ENCODE measurements around the gene ANGPTL2. TPM values are rescaled to one million over a fixed set of nuclear protein-coding genes. Genes with fewer than 3 reads are reported as not detected.
A peak's percentile ranks its signal among the peaks of the same experiment; 100 is the strongest.
"Not testable (repeated sequence)": the region's sequence is repeated elsewhere in the genome, so short reads cannot be mapped to it uniquely, and the experiment has no call there.

The ANGPTL2 gene, protein sequence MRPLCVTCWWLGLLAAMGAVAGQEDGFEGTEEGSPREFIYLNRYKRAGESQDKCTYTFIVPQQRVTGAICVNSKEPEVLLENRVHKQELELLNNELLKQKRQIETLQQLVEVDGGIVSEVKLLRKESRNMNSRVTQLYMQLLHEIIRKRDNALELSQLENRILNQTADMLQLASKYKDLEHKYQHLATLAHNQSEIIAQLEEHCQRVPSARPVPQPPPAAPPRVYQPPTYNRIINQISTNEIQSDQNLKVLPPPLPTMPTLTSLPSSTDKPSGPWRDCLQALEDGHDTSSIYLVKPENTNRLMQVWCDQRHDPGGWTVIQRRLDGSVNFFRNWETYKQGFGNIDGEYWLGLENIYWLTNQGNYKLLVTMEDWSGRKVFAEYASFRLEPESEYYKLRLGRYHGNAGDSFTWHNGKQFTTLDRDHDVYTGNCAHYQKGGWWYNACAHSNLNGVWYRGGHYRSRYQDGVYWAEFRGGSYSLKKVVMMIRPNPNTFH
- total RNA-seq (37.7 TPM), polyA plus RNA-seq (94.6 TPM)

DNA sequence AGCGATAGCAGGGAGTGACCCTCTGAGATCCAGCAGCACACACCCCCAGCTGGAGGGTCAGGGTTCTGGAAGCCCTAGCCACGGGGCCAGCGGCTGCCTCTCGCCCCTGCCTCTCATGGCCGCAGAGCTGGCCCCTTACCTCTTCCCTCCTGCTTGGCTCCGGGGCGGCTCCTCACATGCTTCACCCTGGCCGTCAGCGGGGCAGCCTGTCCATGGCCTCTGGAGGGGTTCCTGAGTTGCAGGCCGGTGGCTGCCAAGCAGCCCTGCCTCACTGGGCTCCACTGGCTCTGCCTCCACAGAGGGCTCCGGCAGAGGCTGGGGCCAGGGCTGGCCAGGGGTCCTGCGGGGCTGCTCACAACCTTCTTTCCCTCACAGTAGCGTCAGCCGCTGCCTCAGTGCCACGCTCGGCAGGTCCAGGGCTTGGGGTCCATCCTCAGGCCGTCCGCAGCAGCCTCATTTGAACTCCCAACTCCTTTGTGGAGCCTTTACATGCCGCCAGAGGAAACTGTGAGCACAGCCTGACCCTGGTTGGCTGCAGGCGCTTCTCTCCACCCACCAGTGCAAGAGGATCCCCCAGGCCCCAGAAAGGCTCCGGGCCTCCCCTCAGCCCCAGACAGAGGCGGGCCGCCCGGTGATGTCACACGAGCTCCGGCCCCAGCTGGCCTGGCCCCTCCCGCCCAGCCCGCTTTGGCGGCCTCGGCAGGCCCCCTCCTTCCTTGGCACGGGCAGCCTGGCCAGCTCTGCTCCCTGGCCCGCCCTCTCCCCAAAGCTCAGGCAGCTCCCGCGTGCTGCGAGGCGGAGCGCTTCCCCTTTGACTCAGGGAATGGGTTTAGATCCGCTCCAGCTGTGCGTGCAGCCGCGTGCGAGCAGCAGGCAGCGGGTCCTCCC lies at the start of gene ANGPTL2:
TSS of gene ANGPTL2 (minus strand) at position 460 of the 888 bp plus-strand sequence. CDS start 13,904 bp downstream, outside the sequence.
- Histone ChIP-seq H3K27ac (ENCODE audit: low read depth) (peak within 1 kb of the TSS; percentile 81), H3K4me3 (ENCODE audit: low read depth, low read length) (peak within 1 kb of the TSS; percentile 35), H3K4me1 (ENCODE audit: insufficient read depth) (no peaks in the 10 kb centered on the region), H3K36me3 (ENCODE audit: insufficient read depth) (no peaks in the 10 kb centered on the region)
- DNase-seq (ENCODE audit: extremely low spot score): peak; percentile 77
- 5% methylated on average over 43 of the region's 43 CpGs for WGBS

DNA sequence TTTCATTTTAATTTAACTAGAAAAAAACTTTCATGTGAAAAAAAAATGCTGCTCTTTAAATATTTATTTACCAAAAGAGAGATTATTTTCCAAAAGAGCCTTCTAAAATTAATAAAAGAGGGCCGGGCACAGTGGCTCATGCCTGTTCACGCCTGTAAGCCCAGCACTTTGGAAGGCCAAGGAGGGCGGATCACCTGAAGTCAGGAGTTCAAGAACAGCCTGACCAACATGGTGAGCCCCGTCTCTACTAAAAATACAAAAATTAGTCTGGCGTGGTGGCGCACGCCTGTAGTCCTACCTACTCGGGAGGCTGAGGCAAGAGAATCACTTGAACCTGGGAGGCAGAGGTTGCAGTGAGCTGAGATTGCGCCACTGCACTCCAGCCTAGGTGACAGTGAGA lies 48.9 kb upstream of the ANGPTL2 start:
- not testable (repeated sequence) for H3K36me3 ChIP-seq (ENCODE audit: insufficient read depth); H3K27ac ChIP-seq (ENCODE audit: low read depth); DNase-seq (ENCODE audit: extremely low spot score); H3K4me3 ChIP-seq (ENCODE audit: low read depth, low read length); H3K4me1 ChIP-seq (ENCODE audit: insufficient read depth)
- WGBS: 98% methylated on average over 9 of the region's 9 CpGs

DNA sequence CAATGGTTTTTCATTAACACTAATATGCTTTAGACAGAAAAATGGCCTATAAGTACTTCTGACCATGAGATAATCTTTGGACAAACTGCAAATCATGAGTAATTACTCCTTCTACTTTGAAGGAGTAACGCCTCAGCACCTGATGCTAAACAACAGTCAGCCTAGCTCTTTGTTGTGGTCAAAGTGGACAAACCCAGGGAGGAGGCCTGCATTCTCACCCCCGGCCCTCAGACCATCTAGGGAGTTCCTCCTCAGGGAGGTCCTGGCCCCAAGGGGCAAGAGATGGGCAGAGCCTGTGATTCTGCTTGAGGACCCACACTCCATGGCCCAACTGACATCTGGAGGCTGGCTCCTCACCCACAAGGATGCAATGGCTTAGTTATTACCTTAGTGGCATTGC lies 48.2 kb upstream of the ANGPTL2 start:
- DNase-seq (ENCODE audit: extremely low spot score): no peak
- Histone ChIP-seq H3K36me3 (ENCODE audit: insufficient read depth) (no peaks in the 10 kb centered on the region), H3K4me1 (ENCODE audit: insufficient read depth) (no peaks in the 10 kb centered on the region), H3K4me3 (ENCODE audit: low read depth, low read length) (no peak overlapping the region), H3K27ac (ENCODE audit: low read depth) (no peak overlapping the region)
- 92% methylated on average over 2 of the region's 2 CpGs for WGBS

DNA sequence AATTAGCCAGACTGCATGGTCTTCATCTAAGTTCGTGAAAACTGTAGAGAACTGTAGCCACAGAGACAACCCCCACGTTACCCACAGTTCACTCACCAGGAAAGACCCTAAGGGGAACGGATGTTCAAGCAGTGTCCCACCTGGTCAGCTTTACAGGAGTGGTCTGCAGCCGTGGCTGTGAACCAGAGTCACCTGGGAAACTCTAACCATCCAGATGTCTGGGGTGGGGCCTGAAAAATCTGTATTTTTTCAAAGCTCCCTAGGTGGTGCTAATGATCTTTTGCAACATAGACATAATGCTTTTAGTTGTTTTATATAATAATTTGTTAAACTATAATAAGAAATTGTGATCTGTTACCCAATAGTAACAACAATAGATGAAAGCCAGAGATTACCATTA lies 47.7 kb upstream of the ANGPTL2 start:
- WGBS: 83% methylated on average over 4 of the region's 4 CpGs
- no peak for DNase-seq (ENCODE audit: extremely low spot score)
- Histone ChIP-seq H3K36me3 (ENCODE audit: insufficient read depth) (no peaks in the 10 kb centered on the region), H3K4me3 (ENCODE audit: low read depth, low read length) (no peak overlapping the region), H3K4me1 (ENCODE audit: insufficient read depth) (no peaks in the 10 kb centered on the region), H3K27ac (ENCODE audit: low read depth) (no peak overlapping the region)

DNA sequence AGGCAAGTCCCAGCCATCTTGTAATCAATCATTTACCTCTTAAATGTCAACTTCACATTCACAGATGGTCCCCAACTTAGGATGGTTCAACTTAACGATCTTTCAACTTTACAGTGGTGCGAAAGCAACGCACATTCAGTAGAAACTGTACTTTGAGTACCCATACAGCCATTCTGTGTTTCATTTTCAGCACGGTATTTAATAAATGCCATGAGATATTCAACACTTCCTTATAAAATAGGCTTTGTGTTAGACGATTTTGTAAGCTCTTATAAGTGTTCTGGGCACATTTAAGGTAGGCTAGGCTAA lies 47.1 kb upstream of the ANGPTL2 start:
- H3K36me3 ChIP-seq (ENCODE audit: insufficient read depth): no peaks in the 10 kb centered on the region
- no peak for DNase-seq (ENCODE audit: extremely low spot score)
- H3K4me1 ChIP-seq (ENCODE audit: insufficient read depth): no peaks in the 10 kb centered on the region
- H3K4me3 ChIP-seq (ENCODE audit: low read depth, low read length): no peak overlapping the region
- H3K27ac ChIP-seq (ENCODE audit: low read depth): no peak overlapping the region
- 55% methylated on average over 5 of the region's 5 CpGs for WGBS

- H3K4me3 ChIP-seq (ENCODE audit: low read depth, low read length): no peak overlapping the region
- no peak overlapping the region for H3K27ac ChIP-seq (ENCODE audit: low read depth)
- H3K4me1 ChIP-seq (ENCODE audit: insufficient read depth): no peaks in the 10 kb centered on the region
- no peak for DNase-seq (ENCODE audit: extremely low spot score)
- 90% methylated on average over 10 of the region's 10 CpGs for WGBS
- no peaks in the 10 kb centered on the region for H3K36me3 ChIP-seq (ENCODE audit: insufficient read depth)
Measured at GRCh38 chr9:127168756-127169574, 46.5 kb upstream of the ANGPTL2 start.

- DNase-seq (ENCODE audit: extremely low spot score): no peak
- Histone ChIP-seq H3K36me3 (ENCODE audit: insufficient read depth) (no peaks in the 10 kb centered on the region), H3K27ac (ENCODE audit: low read depth) (no peak overlapping the region), H3K4me3 (ENCODE audit: low read depth, low read length) (no peak overlapping the region), H3K4me1 (ENCODE audit: insufficient read depth) (no peaks in the 10 kb centered on the region)
- WGBS: 96% methylated on average over 11 of the region's 11 CpGs
Measured at GRCh38 chr9:127167560-127168326, 45.3 kb upstream of the ANGPTL2 start.

- 89% methylated on average over 12 of the region's 12 CpGs for WGBS
- Histone ChIP-seq H3K36me3 (ENCODE audit: insufficient read depth) (no peaks in the 10 kb centered on the region), H3K4me3 (ENCODE audit: low read depth, low read length) (no peak overlapping the region), H3K4me1 (ENCODE audit: insufficient read depth) (no peaks in the 10 kb centered on the region), H3K27ac (ENCODE audit: low read depth) (no peak overlapping the region)
- DNase-seq (ENCODE audit: extremely low spot score): no peak
Measured at GRCh38 chr9:127166651-127167524, 44.5 kb upstream of the ANGPTL2 start.

- no peaks in the 10 kb centered on the region for H3K36me3 ChIP-seq (ENCODE audit: insufficient read depth)
- 91% methylated on average over 5 of the region's 5 CpGs for WGBS
- no peaks in the 10 kb centered on the region for H3K4me1 ChIP-seq (ENCODE audit: insufficient read depth)
- DNase-seq (ENCODE audit: extremely low spot score): no peak
- H3K4me3 ChIP-seq (ENCODE audit: low read depth, low read length): no peak overlapping the region
- H3K27ac ChIP-seq (ENCODE audit: low read depth): no peak overlapping the region
Measured at GRCh38 chr9:127166111-127166510, 43.7 kb upstream of the ANGPTL2 start.

- 83% methylated on average over 4 of the region's 4 CpGs for WGBS
- H3K4me3 ChIP-seq (ENCODE audit: low read depth, low read length): no peak overlapping the region
- H3K36me3 ChIP-seq (ENCODE audit: insufficient read depth): no peaks in the 10 kb centered on the region
- H3K27ac ChIP-seq (ENCODE audit: low read depth): no peak overlapping the region
- DNase-seq (ENCODE audit: extremely low spot score): no peak
- no peaks in the 10 kb centered on the region for H3K4me1 ChIP-seq (ENCODE audit: insufficient read depth)
Measured at GRCh38 chr9:127165116-127165515, 42.7 kb upstream of the ANGPTL2 start.

GRCh38 chr9:127163409-127163808 lies 41.0 kb upstream of the ANGPTL2 start:
- DNase-seq (ENCODE audit: extremely low spot score): no peak
- 59% methylated on average over 2 of the region's 2 CpGs for WGBS
- no peaks in the 10 kb centered on the region for H3K36me3 ChIP-seq (ENCODE audit: insufficient read depth)
- H3K4me1 ChIP-seq (ENCODE audit: insufficient read depth): no peaks in the 10 kb centered on the region
- no peak overlapping the region for H3K27ac ChIP-seq (ENCODE audit: low read depth)
- H3K4me3 ChIP-seq (ENCODE audit: low read depth, low read length): no peak overlapping the region

DNA sequence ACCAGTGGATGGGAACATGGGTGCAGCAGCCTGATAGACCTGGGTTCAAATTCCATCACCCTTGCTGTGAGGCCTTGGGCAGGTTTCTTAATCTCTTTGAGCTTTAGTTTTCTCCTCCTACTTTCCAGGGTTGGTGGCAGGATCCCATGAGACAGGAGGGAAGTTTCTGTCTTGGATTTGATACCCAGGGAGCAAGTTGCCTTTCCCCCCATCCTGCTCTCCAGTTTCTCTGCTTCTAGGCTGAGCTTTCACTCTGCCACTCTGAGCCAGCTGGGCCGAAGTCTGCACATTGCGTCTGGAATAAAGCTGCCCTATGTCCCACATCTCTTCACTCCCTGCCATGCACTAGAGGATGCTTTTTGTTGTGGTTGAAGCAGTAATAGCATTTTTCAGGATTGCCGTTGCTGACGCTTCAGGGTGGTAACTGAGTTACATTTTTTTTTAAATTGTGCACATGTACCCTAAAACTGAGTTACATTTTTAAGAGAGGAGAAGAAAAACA lies 40.5 kb upstream of the ANGPTL2 start:
- WGBS: 85% methylated on average over 4 of the region's 4 CpGs
- no peak for DNase-seq (ENCODE audit: extremely low spot score)
- H3K4me1 ChIP-seq (ENCODE audit: insufficient read depth): no peaks in the 10 kb centered on the region
- H3K4me3 ChIP-seq (ENCODE audit: low read depth, low read length): no peak overlapping the region
- no peaks in the 10 kb centered on the region for H3K36me3 ChIP-seq (ENCODE audit: insufficient read depth)
- no peak overlapping the region for H3K27ac ChIP-seq (ENCODE audit: low read depth)
